ENCODE results near the gene STEAP4. TPM values are rescaled to one million over a fixed set of nuclear protein-coding genes. Genes with fewer than 3 reads are reported as not detected.

Gene STEAP4
- total and polyA plus RNA-seq, 4 donors = 0.22 to 3.7 (median 0.30) TPM

DNA sequence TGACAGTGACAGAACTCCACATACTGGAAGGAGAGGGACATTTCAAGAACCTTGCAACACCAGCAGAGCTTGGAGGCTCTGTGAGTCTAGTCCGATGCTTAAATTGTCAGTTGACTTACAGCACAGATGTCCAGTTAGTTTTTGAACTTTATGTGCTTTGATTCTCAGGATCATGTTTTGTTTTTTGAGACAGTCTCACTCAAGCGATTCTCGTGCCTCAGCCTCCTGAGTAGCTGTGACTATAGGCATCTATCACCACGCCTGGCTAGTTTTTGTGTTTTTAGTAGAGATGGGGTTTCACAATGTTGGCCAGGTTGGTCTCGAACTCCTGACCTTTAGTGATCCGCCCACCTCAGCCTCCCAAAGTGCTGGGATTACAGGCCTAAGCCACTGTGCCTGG lies 31.8 kb upstream of the STEAP4 start:
- DNase-seq (ENCODE audit: low read depth in 4 of 6, low spot score in 6 of 6) = no peak
- 100% methylated on average over 3 of the region's 6 CpGs for WGBS (ENCODE audit: insufficient coverage)
- Histone ChIP-seq H3K27ac (ENCODE audit: low read depth, low read length) (no peak overlapping the region), H3K9me3 (ENCODE audit: control insufficient read depth, insufficient read depth, low read length) (no peaks in the 10 kb centered on the region), H3K27me3 (ENCODE audit: control insufficient read depth, insufficient read depth, low read length) (no peaks in the 10 kb centered on the region), H3K36me3 (ENCODE audit: control insufficient read depth, insufficient read depth, low read length) (no peaks in the 10 kb centered on the region), H3K4me3 (ENCODE audit: low read depth, low read length) (no peak overlapping the region), H3K4me1 (ENCODE audit: control insufficient read depth, insufficient read depth, low read length) (no peaks in the 10 kb centered on the region)

DNA sequence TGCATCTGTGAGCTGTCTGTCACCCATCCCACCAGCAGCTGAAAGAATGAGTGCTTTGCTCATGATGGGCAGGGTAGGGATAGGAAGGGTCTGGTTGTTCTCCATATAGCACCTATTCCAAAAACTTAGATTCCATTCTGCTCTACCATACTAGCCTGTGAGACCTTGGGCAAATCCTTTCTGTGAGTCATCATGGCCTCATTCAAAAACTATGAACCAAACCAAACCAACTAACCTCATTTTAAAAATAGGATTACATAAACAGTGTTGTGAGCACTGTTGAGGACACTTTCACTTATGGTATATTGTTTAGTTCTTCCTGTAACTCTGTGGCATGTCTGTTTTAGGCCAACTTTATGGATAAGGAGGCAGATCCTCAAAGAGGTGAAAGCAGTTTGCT lies 30.9 kb upstream of the STEAP4 start:
- H3K27me3 ChIP-seq (ENCODE audit: control insufficient read depth, insufficient read depth, low read length) = no peaks in the 10 kb centered on the region
- no peaks in the 10 kb centered on the region for H3K9me3 ChIP-seq (ENCODE audit: control insufficient read depth, insufficient read depth, low read length)
- H3K36me3 ChIP-seq (ENCODE audit: control insufficient read depth, insufficient read depth, low read length) = no peaks in the 10 kb centered on the region
- DNase-seq (ENCODE audit: low read depth in 4 of 6, low spot score in 6 of 6) = no peak
- H3K27ac ChIP-seq (ENCODE audit: low read depth, low read length) = no peak overlapping the region
- H3K4me3 ChIP-seq (ENCODE audit: low read depth, low read length) = no peak overlapping the region
- no peaks in the 10 kb centered on the region for H3K4me1 ChIP-seq (ENCODE audit: control insufficient read depth, insufficient read depth, low read length)

DNA sequence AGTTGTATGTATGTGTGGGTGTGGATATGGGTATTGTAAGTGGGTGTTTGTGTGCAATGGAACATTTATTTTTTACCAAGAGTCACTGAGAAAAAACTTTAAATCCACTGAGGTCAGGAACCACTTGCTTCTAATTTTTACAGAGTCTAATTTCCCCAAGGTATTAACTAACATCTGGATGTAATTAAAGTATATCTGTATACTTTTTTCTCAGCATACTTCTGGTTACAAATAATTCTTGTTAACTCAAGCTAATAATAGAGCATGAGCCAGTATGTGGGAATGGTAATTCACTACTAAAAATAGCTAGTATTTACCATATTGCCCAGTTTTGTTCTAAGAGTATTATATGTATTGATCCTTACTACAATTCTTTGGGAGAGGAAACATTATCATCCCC lies 24.6 kb upstream of the STEAP4 start:
- no peak overlapping the region for H3K4me3 ChIP-seq (ENCODE audit: low read depth, low read length)

DNA sequence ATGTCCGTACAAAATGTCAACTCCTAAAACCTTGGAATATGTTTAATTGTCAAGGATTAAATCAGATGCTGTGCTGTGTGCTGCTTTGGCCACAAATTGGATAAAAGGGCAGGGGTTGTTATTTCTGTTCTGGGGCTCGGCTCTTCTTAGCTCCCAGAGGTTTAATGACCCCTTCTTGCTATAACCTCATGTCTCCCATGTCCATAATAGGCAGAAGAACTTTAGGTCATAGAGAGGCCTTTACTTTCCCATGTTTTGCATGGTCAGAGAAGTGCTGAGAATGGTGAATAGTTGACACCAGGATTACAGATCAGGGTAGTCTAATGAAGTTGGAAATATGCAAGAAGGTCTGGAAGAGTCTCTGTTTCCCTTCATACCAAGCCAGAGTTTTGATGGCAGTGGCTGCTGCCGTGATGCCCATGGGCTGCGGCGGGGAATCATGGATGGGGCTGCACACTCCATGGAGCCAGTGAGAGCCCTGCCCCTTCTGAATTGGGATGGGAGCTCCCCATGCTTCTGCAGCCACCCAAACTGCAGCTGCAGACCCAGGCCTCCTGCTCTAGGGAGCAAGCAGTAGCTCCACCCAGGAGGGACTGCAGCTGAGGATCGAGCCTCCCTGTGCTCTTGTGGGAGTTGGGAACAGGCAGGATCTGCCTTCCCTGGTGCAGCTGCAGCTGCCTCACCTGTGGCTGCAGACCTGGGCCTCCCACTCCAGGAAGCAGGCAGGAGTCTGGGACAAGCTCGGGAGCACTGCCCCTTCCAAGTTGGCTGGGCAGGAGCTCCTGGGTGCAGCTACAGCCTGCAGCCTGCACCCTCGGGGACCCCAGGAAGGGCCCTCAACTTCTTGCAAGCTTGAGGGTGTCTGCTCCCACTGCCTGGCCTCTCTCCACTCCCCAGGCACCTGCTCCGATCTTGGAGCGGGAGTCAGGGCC lies 23.1 kb upstream of the STEAP4 start:
- Histone ChIP-seq H3K9me3 (ENCODE audit: control insufficient read depth, insufficient read depth, low read length) (no peaks in the 10 kb centered on the region), H3K27ac (ENCODE audit: low read depth, low read length) (no peak overlapping the region), H3K36me3 (ENCODE audit: control insufficient read depth, insufficient read depth, low read length) (no peaks in the 10 kb centered on the region), H3K27me3 (ENCODE audit: control insufficient read depth, insufficient read depth, low read length) (no peaks in the 10 kb centered on the region), H3K4me1 (ENCODE audit: control insufficient read depth, insufficient read depth, low read length) (no peaks in the 10 kb centered on the region), H3K4me3 (ENCODE audit: low read depth, low read length) (no peak overlapping the region)
- no peak for DNase-seq (ENCODE audit: low read depth in 4 of 6, low spot score in 6 of 6)
- WGBS (ENCODE audit: insufficient coverage) = 79% methylated on average over 8 of the region's 10 CpGs

More for the DNA sequence above, 24.6 kb upstream of the STEAP4 start:
- Histone ChIP-seq H3K27ac (ENCODE audit: low read depth, low read length) (no peak overlapping the region), H3K36me3 (ENCODE audit: control insufficient read depth, insufficient read depth, low read length) (no peaks in the 10 kb centered on the region), H3K4me1 (ENCODE audit: control insufficient read depth, insufficient read depth, low read length) (no peaks in the 10 kb centered on the region), H3K27me3 (ENCODE audit: control insufficient read depth, insufficient read depth, low read length) (no peaks in the 10 kb centered on the region), H3K9me3 (ENCODE audit: control insufficient read depth, insufficient read depth, low read length) (no peaks in the 10 kb centered on the region)
- no peak for DNase-seq (ENCODE audit: low read depth in 4 of 6, low spot score in 6 of 6)

DNA sequence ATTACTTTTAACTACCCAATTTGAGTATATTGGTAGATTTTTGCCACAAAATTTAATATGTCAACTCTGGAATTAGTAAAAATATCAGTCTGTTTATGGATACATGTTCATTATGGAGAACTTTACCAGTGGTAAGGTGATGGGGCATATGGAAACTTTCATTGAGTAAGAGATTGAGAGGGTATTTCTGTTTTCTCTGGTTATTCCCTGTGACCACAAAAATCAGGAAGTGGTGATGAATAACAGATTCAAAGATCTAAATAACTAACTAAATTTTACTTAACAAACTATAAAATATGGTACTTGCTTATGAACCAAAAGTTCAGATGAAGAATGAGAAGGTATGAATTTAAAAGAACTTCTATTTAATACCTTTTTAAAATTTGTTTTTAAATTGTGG lies 22.1 kb upstream of the STEAP4 start:
- Histone ChIP-seq H3K9me3 (ENCODE audit: control insufficient read depth, insufficient read depth, low read length) (no peaks in the 10 kb centered on the region), H3K4me3 (ENCODE audit: low read depth, low read length) (no peak overlapping the region), H3K27ac (ENCODE audit: low read depth, low read length) (no peak overlapping the region), H3K27me3 (ENCODE audit: control insufficient read depth, insufficient read depth, low read length) (no peaks in the 10 kb centered on the region), H3K4me1 (ENCODE audit: control insufficient read depth, insufficient read depth, low read length) (no peaks in the 10 kb centered on the region), H3K36me3 (ENCODE audit: control insufficient read depth, insufficient read depth, low read length) (no peaks in the 10 kb centered on the region)
- DNase-seq (ENCODE audit: low read depth in 4 of 6, low spot score in 6 of 6) = no peak

DNA sequence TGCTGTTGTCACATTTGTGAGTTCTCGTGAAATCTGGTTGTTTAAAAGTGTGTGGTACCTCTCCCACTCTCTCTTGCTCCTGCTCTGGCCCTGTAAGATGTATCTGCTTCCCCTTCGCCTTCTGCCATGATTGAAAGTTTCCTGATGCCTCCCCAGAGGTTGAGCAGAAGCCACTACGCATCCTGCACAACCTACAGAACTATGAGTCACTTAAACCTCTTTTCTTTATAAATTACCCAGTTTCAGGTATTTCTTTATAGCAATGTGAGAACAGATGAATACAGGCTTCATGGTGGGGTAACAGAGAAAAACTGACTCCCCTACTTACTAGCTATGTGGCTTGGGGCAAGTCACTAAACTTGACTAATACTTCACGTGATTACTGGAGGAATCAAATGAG lies 18.0 kb upstream of the STEAP4 start:
- no peak for DNase-seq (ENCODE audit: low read depth in 4 of 6, low spot score in 6 of 6)
- H3K36me3 ChIP-seq (ENCODE audit: control insufficient read depth, insufficient read depth, low read length) = no peaks in the 10 kb centered on the region
- no peak overlapping the region for H3K4me3 ChIP-seq (ENCODE audit: low read depth, low read length)
- H3K27me3 ChIP-seq (ENCODE audit: control insufficient read depth, insufficient read depth, low read length) = no peaks in the 10 kb centered on the region
- no peaks in the 10 kb centered on the region for H3K4me1 ChIP-seq (ENCODE audit: control insufficient read depth, insufficient read depth, low read length)
- no peak overlapping the region for H3K27ac ChIP-seq (ENCODE audit: low read depth, low read length)
- 100% methylated on average over 1 of the region's 4 CpGs for WGBS (ENCODE audit: insufficient coverage)
- H3K9me3 ChIP-seq (ENCODE audit: control insufficient read depth, insufficient read depth, low read length) = no peaks in the 10 kb centered on the region

DNA sequence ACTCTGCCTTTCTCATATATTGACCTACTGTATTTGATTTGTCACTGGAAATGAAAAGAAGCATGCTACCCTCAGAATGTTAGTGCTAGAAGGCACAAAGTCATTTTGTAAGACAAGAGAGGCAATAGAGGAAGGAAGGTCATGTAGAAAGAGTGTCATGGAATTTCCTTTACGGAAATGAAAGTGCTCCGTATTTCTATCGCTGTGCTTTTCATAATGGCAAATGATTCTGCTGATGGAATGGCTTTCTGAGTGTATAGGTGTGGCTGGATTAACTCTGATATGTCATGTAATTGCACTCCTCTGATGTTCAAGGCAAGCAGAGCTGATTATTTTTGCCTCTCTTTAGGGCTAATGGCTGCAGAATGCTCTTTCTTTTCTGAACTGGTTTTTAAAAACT lies 15.5 kb upstream of the STEAP4 start:
- Histone ChIP-seq H3K27ac (ENCODE audit: low read depth, low read length) (no peak overlapping the region), H3K4me1 (ENCODE audit: control insufficient read depth, insufficient read depth, low read length) (no peaks in the 10 kb centered on the region)
- WGBS (ENCODE audit: insufficient coverage) = 95% methylated on average over 3 of the region's 3 CpGs

DNA sequence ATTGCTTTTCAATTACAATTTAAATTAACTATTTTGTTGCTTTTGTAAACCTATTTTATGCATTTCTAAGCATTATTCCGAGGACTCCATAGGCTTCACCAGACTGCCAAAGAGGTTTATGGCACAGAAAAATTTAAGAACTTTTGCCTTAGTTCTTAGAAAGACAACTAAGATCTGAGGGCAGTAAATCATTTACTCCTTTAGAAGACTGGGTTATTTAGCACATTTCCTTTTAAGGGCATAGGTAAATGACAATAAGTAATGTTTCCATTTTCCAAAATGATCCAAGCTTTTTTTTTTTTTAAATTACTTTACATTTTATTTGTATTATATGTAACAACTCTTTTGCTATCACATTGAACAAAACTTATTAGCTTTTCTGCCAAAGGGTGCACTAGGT lies 15.0 kb upstream of the STEAP4 start:
- H3K4me3 ChIP-seq (ENCODE audit: low read depth, low read length) = no peak overlapping the region
- H3K27ac ChIP-seq (ENCODE audit: low read depth, low read length) = no peak overlapping the region
- no peaks in the 10 kb centered on the region for H3K27me3 ChIP-seq (ENCODE audit: control insufficient read depth, insufficient read depth, low read length)
- no peak for DNase-seq (ENCODE audit: low read depth in 4 of 6, low spot score in 6 of 6)
- H3K9me3 ChIP-seq (ENCODE audit: control insufficient read depth, insufficient read depth, low read length) = no peaks in the 10 kb centered on the region
- WGBS (ENCODE audit: insufficient coverage) = no CpG with 5 or more reads among the region's 1 CpG
- H3K36me3 ChIP-seq (ENCODE audit: control insufficient read depth, insufficient read depth, low read length) = no peaks in the 10 kb centered on the region
- H3K4me1 ChIP-seq (ENCODE audit: control insufficient read depth, insufficient read depth, low read length) = no peaks in the 10 kb centered on the region

More for the DNA sequence above, 15.5 kb upstream of the STEAP4 start:
- DNase-seq (ENCODE audit: low read depth in 4 of 6, low spot score in 6 of 6) = no peak
- H3K4me3 ChIP-seq (ENCODE audit: low read depth, low read length) = no peak overlapping the region
- H3K27me3 ChIP-seq (ENCODE audit: control insufficient read depth, insufficient read depth, low read length) = no peaks in the 10 kb centered on the region
- no peaks in the 10 kb centered on the region for H3K9me3 ChIP-seq (ENCODE audit: control insufficient read depth, insufficient read depth, low read length)
- H3K36me3 ChIP-seq (ENCODE audit: control insufficient read depth, insufficient read depth, low read length) = no peaks in the 10 kb centered on the region

DNA sequence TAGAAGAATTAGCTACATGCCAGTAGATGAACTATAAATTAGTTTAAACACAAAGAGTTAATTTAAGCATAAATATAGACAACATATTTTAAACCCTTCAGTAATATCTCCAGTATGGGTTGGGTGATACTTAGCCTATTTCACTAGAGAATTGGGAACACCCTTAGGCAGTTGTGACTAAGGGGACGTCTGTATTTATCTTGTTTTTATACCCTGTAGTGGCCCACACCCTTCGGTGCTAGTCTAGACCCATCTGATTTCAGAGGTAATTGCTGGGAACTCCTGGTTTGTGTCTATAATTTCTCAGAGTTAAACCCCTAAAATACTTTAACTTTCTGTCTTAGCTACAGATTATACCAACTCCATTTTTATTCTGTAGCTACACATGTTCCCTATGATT lies 11.5 kb upstream of the STEAP4 start:
- H3K27me3 ChIP-seq (ENCODE audit: control insufficient read depth, insufficient read depth, low read length) = no peaks in the 10 kb centered on the region
- no peaks in the 10 kb centered on the region for H3K4me1 ChIP-seq (ENCODE audit: control insufficient read depth, insufficient read depth, low read length)
- no peaks in the 10 kb centered on the region for H3K9me3 ChIP-seq (ENCODE audit: control insufficient read depth, insufficient read depth, low read length)
- no peak for DNase-seq (ENCODE audit: low read depth in 4 of 6, low spot score in 6 of 6)
- H3K4me3 ChIP-seq (ENCODE audit: low read depth, low read length) = no peak overlapping the region
- WGBS (ENCODE audit: insufficient coverage) = no CpG with 5 or more reads among the region's 2 CpGs
- H3K27ac ChIP-seq (ENCODE audit: low read depth, low read length) = no peak overlapping the region
- no peaks in the 10 kb centered on the region for H3K36me3 ChIP-seq (ENCODE audit: control insufficient read depth, insufficient read depth, low read length)

DNA sequence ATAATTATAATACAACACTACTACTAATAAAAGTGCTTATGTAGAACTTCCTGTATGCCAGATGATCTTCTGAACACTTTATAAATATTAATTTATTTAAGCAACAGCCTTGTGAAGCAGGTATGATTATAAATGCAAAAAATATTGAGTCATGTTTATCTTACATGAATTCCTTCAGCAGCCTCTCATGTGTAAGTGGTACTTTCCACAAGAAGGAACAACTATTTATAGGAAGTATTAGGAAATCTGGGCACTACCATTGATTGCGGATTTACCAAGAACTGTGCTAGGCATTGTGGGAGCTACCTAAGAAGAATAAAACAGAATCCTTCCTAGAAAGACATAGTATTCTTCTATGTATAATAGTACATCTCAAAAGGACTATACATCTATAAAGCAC lies 10.7 kb upstream of the STEAP4 start:
- no peaks in the 10 kb centered on the region for H3K36me3 ChIP-seq (ENCODE audit: control insufficient read depth, insufficient read depth, low read length)
- DNase-seq (ENCODE audit: low read depth in 4 of 6, low spot score in 6 of 6) = no peak
- H3K4me3 ChIP-seq (ENCODE audit: low read depth, low read length) = no peak overlapping the region
- H3K27ac ChIP-seq (ENCODE audit: low read depth, low read length) = no peak overlapping the region
- no peaks in the 10 kb centered on the region for H3K27me3 ChIP-seq (ENCODE audit: control insufficient read depth, insufficient read depth, low read length)
- no peaks in the 10 kb centered on the region for H3K4me1 ChIP-seq (ENCODE audit: control insufficient read depth, insufficient read depth, low read length)
- no peaks in the 10 kb centered on the region for H3K9me3 ChIP-seq (ENCODE audit: control insufficient read depth, insufficient read depth, low read length)
- WGBS (ENCODE audit: insufficient coverage) = no CpG with 5 or more reads among the region's 1 CpG

Data from spinal cord (tissue), 10 donors.